ENCODE results near the gene CCN5.
"Not testable (repeated sequence)": the region's sequence is repeated elsewhere in the genome, so short reads cannot be mapped to it uniquely, and the experiment has no call there.

Gene CCN5

DNA sequence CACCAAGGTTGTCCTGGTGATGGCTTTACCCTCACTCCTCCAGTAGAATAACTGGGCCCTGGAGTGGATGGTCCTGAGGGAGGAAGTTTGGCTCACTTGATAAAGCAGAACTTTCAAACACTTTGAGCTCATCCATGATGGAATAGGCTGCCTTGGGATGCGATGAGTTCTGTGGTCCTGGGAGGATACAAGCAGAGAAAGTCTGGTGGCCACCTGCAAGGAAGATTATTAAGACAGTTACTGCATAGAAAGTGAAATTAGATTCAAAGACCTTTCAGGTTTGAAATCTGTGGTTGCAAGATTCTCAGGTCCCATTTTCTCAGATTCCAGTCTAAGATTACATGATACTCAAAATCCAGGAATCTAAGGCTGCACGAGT is 19.9 kb upstream of the CCN5 start:
- no peak for DNase-seq

DNA sequence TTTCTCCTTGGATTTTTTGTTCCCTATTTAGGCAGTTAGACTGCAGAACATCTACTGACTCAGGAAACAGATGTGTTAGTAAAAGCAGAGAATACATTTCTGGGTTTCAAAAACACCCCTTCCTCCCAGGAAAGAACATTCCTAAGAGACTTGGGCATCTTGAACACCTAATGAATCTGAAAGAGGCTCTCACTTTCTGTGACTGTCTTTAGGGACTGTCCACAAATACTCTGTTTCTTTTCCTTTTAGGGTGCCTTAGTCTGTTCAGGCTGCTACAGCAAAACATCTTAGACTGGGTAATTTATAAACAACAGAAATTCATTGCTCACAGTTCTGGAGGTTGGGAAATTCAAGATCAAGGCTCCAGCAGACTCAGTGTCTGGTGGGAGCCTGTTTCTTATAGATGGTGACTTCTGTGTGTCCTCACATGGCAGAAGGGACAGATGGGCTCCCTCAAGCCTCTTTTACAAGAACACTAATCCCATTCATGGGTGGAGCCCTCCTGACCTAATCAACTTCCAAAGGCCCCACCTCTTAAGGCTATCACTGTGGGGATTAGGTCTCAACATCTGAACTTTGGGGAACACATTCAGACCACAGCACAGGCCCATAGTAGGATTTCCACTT is 19.4 kb upstream of the CCN5 start:
- DNase-seq, result no peak

DNA sequence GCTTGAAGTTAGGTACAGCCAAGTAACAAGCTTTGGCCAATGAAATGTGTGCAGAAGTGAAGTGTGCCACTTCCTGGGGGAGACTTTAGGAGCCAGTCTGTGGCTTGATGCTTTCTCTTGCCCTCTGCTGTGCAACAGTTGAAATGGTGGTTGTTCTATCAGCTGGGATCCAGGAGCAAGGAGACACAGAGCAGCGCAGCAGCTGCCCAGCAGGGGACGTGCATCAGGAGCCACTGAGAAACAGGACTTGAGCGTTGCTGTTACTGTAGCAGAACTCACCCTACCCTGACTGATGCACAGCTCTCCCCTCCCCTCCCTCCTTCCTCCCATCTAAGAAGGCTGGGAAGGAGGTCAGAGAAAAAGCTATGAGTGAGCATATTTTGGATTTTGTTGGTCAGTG is 18.9 kb upstream of the CCN5 start:
- DNase-seq, result no peak

DNA sequence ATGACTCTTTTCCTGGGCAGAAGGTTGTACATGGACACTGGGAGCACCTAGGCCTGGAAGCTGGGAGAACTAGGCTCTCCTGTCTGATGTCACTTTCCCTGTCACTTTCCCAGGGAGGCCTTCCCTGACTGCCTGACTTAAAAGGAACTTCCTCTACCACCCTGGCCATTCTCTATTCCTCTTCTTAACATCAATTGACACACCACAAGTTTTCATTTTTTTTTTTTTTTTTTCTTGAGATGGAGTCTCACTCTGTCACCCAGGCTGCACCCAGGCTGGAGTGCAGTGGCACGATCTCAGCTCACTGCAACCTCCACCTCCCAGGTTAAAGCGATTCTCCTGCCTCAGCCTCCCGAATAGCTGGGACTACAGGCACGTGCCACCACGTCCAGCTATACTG is 18.1 kb upstream of the CCN5 start:
- not testable (repeated sequence) for DNase-seq

DNA sequence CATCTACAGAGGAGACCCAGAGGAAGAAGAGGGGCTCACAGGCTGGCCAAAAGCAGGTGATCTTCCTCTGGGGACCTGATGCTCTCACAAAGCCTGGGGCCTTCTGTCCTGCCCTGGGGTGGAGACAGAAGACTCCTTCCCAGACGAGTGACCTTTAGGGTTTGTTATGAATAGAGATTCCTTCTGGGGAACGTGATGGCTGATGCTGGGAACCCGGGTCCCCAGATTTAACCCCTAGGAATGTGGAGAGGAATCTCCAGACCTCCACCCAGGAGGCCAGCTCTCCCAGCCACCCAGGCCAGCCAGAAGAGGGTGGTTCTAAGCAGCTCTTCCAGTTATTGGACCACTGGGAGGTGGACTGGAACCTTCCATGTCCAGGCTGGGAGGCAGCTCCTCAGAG is 16.8 kb upstream of the CCN5 start:
- DNase-seq, result no peak

DNA sequence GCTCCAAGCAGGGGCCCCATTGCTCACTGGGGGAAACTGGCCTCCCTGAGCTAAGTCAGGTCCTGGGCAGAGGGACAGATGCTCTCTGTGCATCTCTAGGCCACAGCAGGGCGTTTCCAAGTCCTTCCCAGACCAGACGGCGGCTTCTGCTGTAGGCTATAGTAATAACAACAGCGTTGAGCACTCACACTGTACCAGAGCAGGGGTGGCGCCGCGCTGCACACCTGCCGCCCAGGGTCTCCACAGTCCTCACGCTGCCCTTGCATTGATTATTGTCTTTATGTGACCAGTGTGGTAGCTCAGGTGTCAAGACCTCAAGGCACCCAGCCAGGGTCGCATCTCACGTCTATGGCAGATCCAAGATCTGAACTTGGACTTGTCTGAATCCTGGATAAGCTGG is 14.9 kb upstream of the CCN5 start:
- peak in 1 of 2 experiments; percentile 7 for DNase-seq

DNA sequence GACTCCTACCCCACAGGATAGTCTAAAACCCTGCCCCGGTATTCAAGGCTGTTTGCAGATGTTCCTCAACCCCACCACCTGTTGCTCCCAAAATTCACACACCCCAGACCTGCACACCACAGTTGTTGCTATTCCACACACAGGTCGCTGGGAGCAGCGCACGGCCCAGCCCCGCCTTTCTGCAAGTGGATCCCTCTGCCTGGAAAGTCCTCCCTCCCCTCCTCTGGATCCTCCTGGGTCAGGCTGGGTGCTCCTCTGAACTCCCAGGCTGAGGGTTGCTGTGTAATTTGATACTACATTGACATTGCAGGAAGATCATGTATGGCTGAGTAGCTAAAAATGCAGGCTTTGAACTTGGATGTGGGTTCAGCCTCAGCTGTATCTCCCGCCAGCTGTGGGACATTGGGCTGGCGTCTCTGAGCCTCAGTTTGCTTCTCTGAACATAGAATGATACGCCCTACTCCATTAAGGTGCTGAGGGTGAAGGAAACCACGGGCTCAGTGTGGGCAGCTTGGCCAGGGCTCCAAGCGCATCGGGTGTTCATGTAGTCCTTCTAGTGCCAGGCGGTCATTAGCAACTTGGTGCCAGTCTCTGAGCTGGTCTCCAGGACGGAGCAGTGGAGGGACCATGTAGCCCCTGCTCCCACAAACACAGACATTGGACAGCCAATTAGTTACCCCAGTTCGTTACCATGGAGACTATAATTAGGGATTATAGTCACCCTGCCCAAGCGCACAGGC is 13.9 kb upstream of the CCN5 start:
- DNase-seq, result no peak

DNA sequence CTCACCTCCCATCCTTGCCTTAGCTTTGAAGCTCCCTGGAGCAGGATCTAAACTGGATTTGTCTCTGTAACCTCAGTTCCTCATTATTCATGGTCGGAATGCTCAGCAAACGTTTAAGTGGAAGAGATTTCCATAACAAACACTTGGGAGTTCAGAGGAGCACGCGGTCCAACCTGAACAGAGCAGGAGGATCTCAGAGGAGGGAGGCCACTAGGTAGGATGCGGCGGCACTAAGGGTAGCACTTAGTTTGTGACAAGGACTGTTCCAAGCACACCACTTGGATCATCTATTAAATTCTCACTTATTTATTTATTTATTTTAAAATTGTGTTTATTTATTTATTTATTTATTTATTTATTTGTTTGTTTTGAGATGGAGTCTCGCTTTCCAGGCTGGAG is 13.3 kb upstream of the CCN5 start:
- DNase-seq, result no peak

DNA sequence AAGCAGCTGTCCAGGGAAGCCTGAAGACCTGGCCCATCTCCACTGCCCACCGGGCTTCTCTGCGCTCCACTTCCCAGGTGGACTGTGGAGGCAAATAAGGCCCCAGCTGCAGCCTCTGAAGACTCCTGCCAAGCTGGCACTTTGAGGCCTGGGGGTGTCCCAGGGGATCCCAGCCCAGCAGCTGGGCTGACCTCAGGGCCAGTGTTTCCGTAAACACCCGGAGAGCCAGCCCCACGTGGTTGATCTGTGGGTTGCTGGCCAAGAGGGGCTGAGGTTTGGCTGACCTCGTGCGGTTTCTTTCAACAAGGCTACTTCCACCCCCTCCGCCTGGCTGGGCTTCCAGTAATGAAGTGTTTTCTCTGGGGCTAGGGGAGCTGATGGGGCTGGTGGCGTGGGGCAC is 12.4 kb upstream of the CCN5 start:
- DNase-seq, result no peak

DNA sequence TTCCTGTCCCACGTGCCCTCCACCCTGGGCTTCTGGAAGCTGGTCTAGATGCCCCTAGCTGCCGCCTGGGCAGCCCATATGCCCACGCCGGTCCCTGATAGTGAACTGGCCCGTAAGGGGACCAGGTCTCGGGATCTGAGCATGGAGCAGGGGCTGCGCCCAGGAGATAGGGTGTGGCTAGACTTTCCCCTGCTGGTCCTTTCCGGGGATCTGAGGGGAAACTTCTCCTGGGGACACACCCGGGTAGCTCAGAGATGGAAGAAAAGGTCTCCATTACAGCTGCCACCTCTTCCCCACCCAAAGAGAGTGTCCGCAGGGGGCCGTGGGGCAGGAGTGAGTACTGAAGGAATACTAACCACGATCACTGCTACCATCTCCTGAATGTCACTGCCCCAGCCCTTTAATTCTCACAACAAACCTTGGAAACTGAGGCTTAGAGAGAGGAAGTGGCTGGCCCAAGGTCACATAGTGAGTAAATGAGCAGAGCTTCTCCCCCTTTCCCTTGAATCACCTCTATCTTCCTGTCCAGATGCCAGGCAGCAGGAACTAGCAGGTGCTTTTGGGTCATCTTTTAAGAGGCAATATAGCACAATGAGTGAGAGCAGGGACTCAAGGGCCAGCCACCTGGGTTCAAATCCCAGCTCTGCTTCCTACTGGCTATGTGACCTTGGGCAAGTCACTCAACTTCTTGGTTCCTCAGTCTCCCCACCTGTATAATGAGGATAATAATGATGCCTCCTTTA is 11.8 kb upstream of the CCN5 start:
- no peak for DNase-seq

DNA sequence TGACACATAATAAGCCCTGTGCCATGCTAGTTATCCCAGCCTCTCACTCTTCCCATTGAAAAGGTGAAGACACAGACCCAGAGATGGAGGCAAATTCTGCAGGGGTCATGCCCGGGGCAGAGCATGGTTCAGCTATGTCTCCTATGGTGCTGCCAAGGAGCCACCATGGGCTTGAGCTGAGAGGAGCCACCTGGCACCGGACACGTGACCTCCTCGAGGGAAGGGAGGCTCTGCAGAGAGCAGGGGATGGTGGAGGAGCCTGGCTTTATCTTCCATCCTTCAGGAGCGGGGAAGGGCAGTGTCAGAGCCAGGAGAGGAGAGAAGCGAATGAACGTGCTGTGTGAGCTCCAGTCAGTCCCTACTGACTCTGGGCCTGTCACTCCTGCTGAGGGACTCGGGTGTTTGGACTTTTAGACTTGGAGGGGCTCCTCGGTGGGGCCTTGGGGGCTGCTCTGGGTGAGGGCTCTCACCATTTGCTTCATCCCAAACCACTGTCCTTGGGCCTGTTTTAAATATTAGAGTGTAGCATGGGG is 11.1 kb upstream of the CCN5 start:
- DNase-seq, result no peak

DNA sequence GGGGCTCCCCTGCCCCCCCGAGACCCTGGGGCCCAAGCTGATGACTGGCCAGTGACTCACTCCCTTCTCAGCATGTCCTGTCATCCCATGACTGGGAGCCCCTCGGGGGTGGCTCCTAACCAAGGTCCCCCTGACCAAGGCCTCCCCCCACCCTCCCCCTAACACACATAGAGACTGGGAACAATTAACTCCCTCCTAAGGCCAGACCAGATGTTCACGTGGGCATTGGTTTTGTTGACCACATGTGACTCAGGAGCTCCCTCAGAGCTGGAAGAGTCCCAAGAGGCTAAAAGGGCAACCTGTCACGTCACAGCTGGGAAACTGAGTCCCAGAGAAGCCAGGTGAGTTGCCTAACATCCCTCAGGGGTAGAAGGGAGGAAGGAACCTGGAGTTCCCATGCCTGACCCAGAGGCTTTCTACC is 10.6 kb upstream of the CCN5 start:
- no peak for DNase-seq

DNA sequence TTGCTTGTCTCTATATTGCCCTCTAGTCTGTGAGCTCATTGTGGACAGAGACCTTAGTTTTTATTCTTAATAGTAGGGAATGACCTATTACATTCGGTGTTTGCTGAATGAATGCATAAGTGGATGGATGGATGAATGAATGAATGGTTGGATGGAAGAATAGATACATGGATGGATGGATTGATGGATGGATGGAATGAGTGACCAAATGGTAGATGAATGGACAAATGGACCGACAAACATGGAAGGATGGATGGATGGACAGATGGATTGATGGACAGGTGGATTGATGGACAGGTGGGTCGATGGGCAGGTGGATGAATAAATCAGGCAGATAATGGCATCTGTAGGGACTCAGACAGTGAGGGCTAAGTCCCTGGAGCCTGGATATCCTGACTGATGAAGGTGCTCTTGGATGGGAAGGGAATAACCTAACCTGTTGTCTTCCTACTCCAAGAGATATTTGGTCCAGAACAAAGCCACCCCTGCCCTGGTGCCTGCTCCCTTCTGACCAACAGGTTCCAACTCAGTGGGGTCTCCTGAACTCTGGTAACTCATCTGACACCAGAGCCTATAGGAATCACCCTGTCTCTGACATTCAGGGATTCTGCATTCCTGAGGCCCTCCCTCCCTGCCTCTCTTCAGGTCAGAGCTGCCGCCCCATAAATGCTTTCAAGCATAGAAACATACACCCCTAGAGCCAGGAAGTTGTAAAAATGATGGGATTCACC is 9.6 kb upstream of the CCN5 start:
- no peak for DNase-seq

DNA sequence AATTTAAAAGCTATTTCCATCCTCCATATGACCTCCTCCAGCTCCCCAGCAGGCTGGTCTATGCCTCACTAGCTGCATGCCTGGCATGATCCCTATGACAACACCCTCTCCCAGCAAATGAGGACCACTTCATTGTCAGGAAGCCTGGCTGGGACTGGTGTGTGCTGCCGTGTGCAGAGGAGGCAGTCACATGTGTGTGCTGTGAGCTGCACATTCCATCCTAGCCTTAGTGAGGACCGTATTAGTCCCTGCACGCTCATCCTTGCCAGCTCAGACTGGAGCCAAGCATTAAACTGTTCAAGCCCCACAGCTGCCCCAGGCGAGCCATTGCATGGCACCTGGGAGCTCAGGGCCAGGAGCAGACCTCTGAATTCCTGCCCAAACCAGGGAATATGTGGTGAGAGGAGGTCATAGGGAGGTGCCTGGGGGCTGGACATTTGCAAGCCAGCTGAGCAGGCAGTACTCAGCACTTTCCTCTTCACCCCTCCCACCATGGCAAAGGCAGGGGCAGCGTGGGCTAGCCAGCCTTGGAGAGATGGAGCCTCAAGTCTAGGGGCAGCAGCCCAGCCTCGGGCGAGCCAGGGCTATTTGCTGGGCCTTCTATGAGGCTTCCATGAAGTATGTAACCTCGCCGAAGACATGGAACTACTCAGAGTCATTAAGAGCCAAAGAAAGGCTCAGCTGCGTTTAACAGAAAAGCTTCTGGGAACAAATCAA is 8.7 kb upstream of the CCN5 start:
- no peak for DNase-seq

DNA sequence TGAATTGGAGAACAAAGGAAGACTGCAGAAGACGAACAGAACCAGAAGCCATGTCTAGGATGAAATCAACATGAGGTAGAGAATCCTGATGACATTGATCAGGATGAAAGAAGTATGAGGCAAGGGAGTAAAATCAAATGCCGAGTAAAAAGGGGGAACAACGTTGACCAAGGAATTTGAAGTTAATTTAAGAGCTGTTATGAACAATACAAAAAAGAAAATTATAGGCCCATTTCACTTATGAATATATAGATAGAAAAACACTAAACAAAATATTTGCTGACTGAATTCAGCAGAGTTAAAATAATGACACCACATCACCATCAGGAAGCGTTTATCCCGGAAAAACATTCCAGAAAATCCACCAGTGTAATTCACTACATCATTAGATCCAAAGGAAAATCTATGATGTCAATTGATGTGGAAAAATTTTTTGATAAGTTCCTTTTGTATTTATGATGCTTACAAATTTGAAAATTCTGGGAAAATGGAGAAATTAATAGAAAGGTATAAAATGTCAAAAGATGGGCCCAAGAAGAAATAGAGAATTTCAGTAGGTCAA is 8.1 kb upstream of the CCN5 start:
- no peak for DNase-seq

DNA sequence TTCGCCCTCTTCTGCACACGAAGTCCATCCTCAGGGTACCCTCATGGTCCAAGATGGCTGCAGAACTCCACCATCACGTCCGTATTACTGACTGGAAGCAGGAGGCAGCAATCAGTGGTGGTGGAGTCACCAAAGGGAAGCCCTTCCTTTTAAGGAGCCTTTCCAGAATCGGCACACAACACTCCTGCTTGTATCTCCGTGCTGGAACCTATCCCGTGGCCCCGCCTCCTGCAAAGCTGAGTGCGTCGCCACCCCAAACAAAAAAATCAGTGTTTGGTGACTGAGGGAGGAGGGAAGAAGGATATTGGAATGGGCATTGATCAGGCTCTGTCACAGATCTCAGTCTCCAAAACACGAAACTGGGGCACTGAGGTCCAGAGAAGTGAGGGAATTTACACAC is 5.8 kb upstream of the CCN5 start:
- no peak for DNase-seq

DNA sequence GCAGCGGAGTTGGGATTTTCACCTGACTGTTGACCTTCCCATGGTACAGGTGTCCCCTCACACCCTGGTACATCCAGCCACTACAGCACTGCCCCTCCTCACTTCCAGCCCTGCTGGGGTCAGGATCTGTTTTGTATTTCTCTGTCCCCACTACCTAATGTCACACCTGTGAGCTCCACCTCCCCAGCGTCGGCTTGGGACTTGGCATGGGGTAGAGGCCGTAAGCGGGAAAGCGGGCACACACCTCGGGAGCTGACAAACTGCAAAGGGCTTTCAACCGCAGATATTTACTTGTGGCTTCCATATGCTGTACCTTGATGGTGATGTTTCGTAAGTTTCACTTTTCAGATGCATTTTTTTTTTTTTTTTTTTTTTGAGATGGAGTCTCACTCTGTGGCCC is 5.4 kb upstream of the CCN5 start:
- DNase-seq, result no peak

DNA sequence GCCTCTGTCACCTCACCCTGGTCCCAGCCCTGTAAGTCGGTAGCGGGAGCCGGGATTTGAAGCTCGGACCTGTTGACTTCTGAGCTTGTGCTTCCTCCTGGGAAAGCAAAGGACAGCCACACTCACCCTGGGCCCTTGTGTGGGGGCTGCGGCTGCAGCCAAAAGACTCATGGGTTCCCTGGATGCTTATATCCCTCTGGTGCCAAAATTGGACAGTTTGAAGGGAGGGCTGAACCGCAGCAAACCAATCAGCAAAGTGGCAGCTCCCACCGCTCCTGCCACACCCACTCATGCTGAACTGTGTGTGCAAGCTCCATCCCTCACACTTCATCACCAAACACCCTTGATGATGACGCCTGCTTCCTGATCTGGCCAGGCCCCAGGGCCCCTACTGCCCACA is 3.9 kb upstream of the CCN5 start:
- DNase-seq, result no peak

DNA sequence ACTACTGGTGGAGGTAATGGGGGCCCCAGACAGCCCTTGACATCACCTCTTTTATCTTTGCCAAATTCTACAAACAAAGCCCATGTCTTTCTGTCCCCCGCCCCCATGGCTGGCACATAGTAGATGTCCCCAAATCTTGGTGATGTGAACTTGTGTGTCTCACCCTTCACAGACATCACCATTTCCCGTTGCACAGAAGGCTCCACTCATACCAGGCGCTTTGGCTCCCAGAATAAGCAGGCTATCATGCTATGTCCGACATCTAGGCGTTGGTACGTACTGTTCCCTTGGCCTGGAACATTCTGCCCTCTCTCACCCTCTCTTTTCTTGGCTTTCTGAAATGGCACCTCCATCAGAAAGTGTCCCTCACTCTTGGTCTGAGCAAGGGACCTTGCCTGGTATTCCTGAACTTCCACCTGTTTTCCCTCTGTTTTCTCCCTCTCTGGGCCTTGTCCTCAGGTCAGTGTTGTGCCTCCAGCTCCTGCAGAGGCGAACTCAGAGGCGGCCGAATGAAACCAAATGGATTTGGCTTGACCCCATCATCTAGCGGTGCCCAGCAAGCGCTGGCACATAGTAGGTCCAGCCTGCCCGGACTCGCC is 968 bp upstream of the CCN5 start:
- no peak for DNase-seq

DNA sequence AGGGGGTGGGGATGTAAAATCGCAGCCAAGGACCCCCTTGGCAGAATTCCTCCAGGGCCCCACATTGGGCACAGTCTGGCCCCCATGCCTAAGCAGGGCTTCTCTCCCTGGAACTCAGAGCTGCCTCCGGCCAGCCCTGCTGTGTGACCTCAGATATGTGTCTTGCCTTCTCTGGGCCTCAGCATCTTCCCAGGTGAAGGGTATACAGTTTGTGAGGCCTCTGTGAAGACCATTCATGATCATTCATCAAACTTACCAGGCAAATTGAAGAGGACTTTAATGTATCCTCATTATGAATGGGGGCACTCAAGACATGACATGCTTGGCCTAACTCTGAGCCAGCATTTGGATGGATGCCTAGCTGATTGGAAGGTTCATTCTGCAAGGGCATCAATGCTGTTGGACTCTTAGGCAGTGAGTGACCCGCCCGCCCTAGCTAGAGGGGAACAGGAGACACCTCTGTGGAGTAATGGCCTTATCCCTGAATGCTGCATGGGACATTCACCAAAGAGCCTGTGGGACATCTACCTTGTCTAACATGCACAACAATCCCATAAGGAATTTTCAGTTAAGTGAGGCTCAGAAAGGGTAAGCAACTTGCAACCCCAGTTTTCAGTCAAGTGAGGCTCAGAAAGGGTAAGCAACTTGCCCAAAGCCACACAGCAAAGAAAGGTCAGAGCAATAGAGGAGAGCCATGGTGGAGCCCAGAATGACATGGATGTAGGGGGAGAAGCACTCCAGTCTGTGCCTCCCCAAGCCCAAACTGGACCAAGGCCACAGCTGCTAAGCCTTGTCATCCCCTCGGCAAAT is 535 bp downstream of the CCN5 start:
- DNase-seq, result no peak
